ENCODE measurements around the gene ATP1A1. TPM values are rescaled to one million over a fixed set of nuclear protein-coding genes. Genes with fewer than 3 reads are reported as not detected.

Gene ATP1A1
- total RNA-seq, 3 donors from 2014 or later (not counting 1 experiment from before 2014, with no cell fraction given), result 134 to 144 (median 140) TPM

- no peak overlapping the region for H3K27ac Mint-ChIP-seq
- Histone ChIP-seq H3K4me1 (ENCODE audit: control insufficient read depth, insufficient read depth, low read length) (no peaks in the 10 kb centered on the region), H3K4me3 (ENCODE audit: low read length) (no peak overlapping the region), H3K27ac (ENCODE audit: low read length) (no peak overlapping the region), H3K36me3 (ENCODE audit: control insufficient read depth, insufficient read depth, low read length) (no peaks in the 10 kb centered on the region), H3K9me3 (ENCODE audit: control insufficient read depth, insufficient read depth, low read length) (no peaks in the 10 kb centered on the region), H3K27me3 (ENCODE audit: control insufficient read depth, insufficient read depth, low read length) (no peaks in the 10 kb centered on the region)
- no peak overlapping the region for H3K4me3 Mint-ChIP-seq
- peaks cover 0 to 5% of the 10 kb centered on the region in 2 donors for H3K4me1 Mint-ChIP-seq
- no peaks in the 10 kb centered on the region for H3K36me3 Mint-ChIP-seq
- intact Hi-C loops (cut with micrococcal nuclease), result no loop called here
- no peaks in the 10 kb centered on the region for H3K9me3 Mint-ChIP-seq
- WGBS (ENCODE audit: insufficient coverage), result 100% methylated on average over 2 of the region's 2 CpGs
- no peak for TF ChIP-seq CTCF (IDR thresholded peaks at IDR 0.05)
- DNase-seq (no peak), ATAC-seq (no peak)
- H3K27me3 Mint-ChIP-seq (ENCODE audit: low read depth in 2 of 2), result peaks cover 4 to 23% of the 10 kb centered on the region in 2 donors
These were observed 22.9 kb upstream of the ATP1A1 start for GRCh38 chr1:116350097-116350645.

GRCh38 chr1:116351914-116352313 is 21.1 kb upstream of the ATP1A1 start:
- Histone ChIP-seq H3K9me3 (ENCODE audit: control insufficient read depth, insufficient read depth, low read length) (no peaks in the 10 kb centered on the region), H3K27ac (ENCODE audit: low read length) (no peak overlapping the region), H3K36me3 (ENCODE audit: control insufficient read depth, insufficient read depth, low read length) (no peaks in the 10 kb centered on the region), H3K4me1 (ENCODE audit: control insufficient read depth, insufficient read depth, low read length) (no peaks in the 10 kb centered on the region), H3K4me3 (ENCODE audit: low read length) (no peak overlapping the region), H3K27me3 (ENCODE audit: control insufficient read depth, insufficient read depth, low read length) (no peaks in the 10 kb centered on the region)
- no peak for DNase-seq
- Mint-ChIP-seq H3K9me3 (no peaks in the 10 kb centered on the region), H3K36me3 (no peaks in the 10 kb centered on the region), H3K27ac (no peak overlapping the region), H3K4me3 (no peak overlapping the region), H3K4me1 (peaks cover 0 to 5% of the 10 kb centered on the region in 2 donors), H3K27me3 (ENCODE audit: low read depth in 2 of 2) (peaks cover 4 to 23% of the 10 kb centered on the region in 2 donors)
- intact Hi-C loops (cut with micrococcal nuclease), result no loop called here
- TF ChIP-seq CTCF (IDR thresholded peaks at IDR 0.05), result no peak
- WGBS (ENCODE audit: insufficient coverage), result 94% methylated on average over 2 of the region's 4 CpGs
- ATAC-seq, result no peak

- Mint-ChIP-seq H3K4me3 (peak overlapping the region; percentile 36), H3K4me1 (peaks cover 0 to 5% of the 10 kb centered on the region in 2 donors), H3K27me3 (ENCODE audit: low read depth in 2 of 2) (peaks cover 4 to 23% of the 10 kb centered on the region in 2 donors), H3K27ac (no peak overlapping the region), H3K9me3 (no peaks in the 10 kb centered on the region), H3K36me3 (no peaks in the 10 kb centered on the region)
- no peaks in the 10 kb centered on the region for H3K9me3 ChIP-seq (ENCODE audit: control insufficient read depth, insufficient read depth, low read length)
- H3K4me3 ChIP-seq (ENCODE audit: low read length), result no peak overlapping the region
- H3K27me3 ChIP-seq (ENCODE audit: control insufficient read depth, insufficient read depth, low read length), result no peaks in the 10 kb centered on the region
- no peak overlapping the region for H3K27ac ChIP-seq (ENCODE audit: low read length)
- no peaks in the 10 kb centered on the region for H3K4me1 ChIP-seq (ENCODE audit: control insufficient read depth, insufficient read depth, low read length)
- DNase-seq (peak in 1 of 2 donors; percentile 16), ATAC-seq (no peak)
- TF ChIP-seq CTCF (IDR thresholded peaks at IDR 0.05), result no peak
- no peaks in the 10 kb centered on the region for H3K36me3 ChIP-seq (ENCODE audit: control insufficient read depth, insufficient read depth, low read length)
- intact Hi-C loops (cut with micrococcal nuclease), result no loop called here
- WGBS (ENCODE audit: insufficient coverage), result 68% methylated on average over 2 of the region's 3 CpGs
These were observed 20.7 kb upstream of the ATP1A1 start for GRCh38 chr1:116352349-116352813.

GRCh38 chr1:116353155-116353554 is 19.9 kb upstream of the ATP1A1 start:
- no peaks in the 10 kb centered on the region for H3K36me3 Mint-ChIP-seq
- intact Hi-C loops (cut with micrococcal nuclease), result no loop called here
- no peaks in the 10 kb centered on the region for H3K4me1 ChIP-seq (ENCODE audit: control insufficient read depth, insufficient read depth, low read length)
- H3K4me1 Mint-ChIP-seq, result peaks cover 0 to 5% of the 10 kb centered on the region in 2 donors
- no peak overlapping the region for H3K27ac Mint-ChIP-seq
- no peak for TF ChIP-seq CTCF (IDR thresholded peaks at IDR 0.05)
- no peaks in the 10 kb centered on the region for H3K9me3 Mint-ChIP-seq
- ATAC-seq (no peak), DNase-seq (no peak)
- no peaks in the 10 kb centered on the region for H3K36me3 ChIP-seq (ENCODE audit: control insufficient read depth, insufficient read depth, low read length)
- no peak overlapping the region for H3K27ac ChIP-seq (ENCODE audit: low read length)
- H3K9me3 ChIP-seq (ENCODE audit: control insufficient read depth, insufficient read depth, low read length), result no peaks in the 10 kb centered on the region
- no peak overlapping the region for H3K4me3 ChIP-seq (ENCODE audit: low read length)
- H3K4me3 Mint-ChIP-seq, result no peak overlapping the region
- peaks cover 4 to 28% of the 10 kb centered on the region in 2 donors for H3K27me3 Mint-ChIP-seq (ENCODE audit: low read depth in 2 of 2)
- 95% methylated on average over 5 of the region's 8 CpGs for WGBS (ENCODE audit: insufficient coverage)
- no peaks in the 10 kb centered on the region for H3K27me3 ChIP-seq (ENCODE audit: control insufficient read depth, insufficient read depth, low read length)

Data from natural killer cell (primary cell).